MM.1S (cell line): ENCODE data around the gene SPTBN2.

ENCODE experiments used
- CTCF ChIP-seq: fragments of 300-600 bp; sonication (generic); IDR thresholded peaks from 2 replicates; pipeline ENCODE4 v1.5.1; 2016; ENCODE audit warnings: antibody characterized with exemption, low read length, mixed read lengths
- EZH2 ChIP-seq: fragments of 300-600 bp; sonication (generic); optimal IDR thresholded peaks from 2 replicates; pipeline ENCODE3; 2017; ENCODE audit warnings: low read depth, mild to moderate bottlenecking, antibody characterized with exemption, low read length, mixed read lengths
- EZH2phosphoT487 ChIP-seq: fragments of 300-600 bp; sonication (generic); IDR thresholded peaks from 2 replicates; pipeline ENCODE4 v1.6.1; 2018; ENCODE audit warnings: antibody characterized with exemption, low read length

GRCh38 chr11:66717925-66718319 lies 11.1 kb downstream of the SPTBN2 start:
- TF ChIP-seq CTCF (no peak), EZH2phosphoT487 (no peak), EZH2 (no peak)
